HepG2 (cell line): ENCODE data around the gene COPZ1. TPM values are rescaled to one million over a fixed set of nuclear protein-coding genes. Genes with fewer than 3 reads are reported as not detected.

Experiments
- EP300 ChIP-seq, 3 experiments: sonication (generic) in 1 of 3; formaldehyde crosslinking in 1 of 3; IDR thresholded peaks; 2 replicates each; pipeline versions ENCODE4 v1.5.1 to v1.6.1; 2011 to 2020; ENCODE audit warnings: low read depth in 2 of 3, low read length in 2 of 3, borderline replicate concordance in 1 of 3, improper control_type of control experiment in 1 of 3, mild to moderate bottlenecking in 1 of 3, missing genetic modification reagents in 1 of 3, moderate library complexity in 1 of 3
- KDM2A ChIP-seq: sonication (generic); formaldehyde crosslinking; IDR thresholded peaks from 2 replicates; pipeline ENCODE4 v1.4.0; 2020; ENCODE audit warnings: low read depth, missing genetic modification reagents, borderline replicate concordance
- KLF13 ChIP-seq: sonication (generic); formaldehyde crosslinking; IDR thresholded peaks from 2 replicates; pipeline ENCODE4 v1.4.0; 2020; ENCODE audit warnings: mild to moderate bottlenecking, missing genetic modification reagents
- REPIN1 ChIP-seq: sonication (generic); formaldehyde crosslinking; IDR thresholded peaks from 2 replicates; pipeline ENCODE4 v1.8.0; 2022; ENCODE audit warnings: missing genetic modification reagents, low read depth, mild to moderate bottlenecking, borderline replicate concordance
- ZNF224 ChIP-seq: sonication (generic); formaldehyde crosslinking; IDR thresholded peaks from 2 replicates; pipeline ENCODE4 v1.5.0; 2020; ENCODE audit warnings: mild to moderate bottlenecking, missing genetic modification reagents
- ZNF616 ChIP-seq: sonication (generic); formaldehyde crosslinking; IDR thresholded peaks from 2 replicates; pipeline ENCODE4 v1.5.0; 2020; ENCODE audit warnings: low read depth, mild to moderate bottlenecking, missing genetic modification reagents
- ZNF709 ChIP-seq: sonication (generic); formaldehyde crosslinking; IDR thresholded peaks from 2 replicates; pipeline ENCODE4 v1.5.0; 2020; ENCODE audit warnings: mild to moderate bottlenecking, missing genetic modification reagents
- ZNF777 ChIP-seq: sonication (generic); formaldehyde crosslinking; IDR thresholded peaks from 2 replicates; pipeline ENCODE4 v1.4.0; 2020; ENCODE audit warnings: missing genetic modification reagents
- polyA plus RNA-seq, 8 experiments: library from polyadenylated mRNA; depleted of rRNA in 3 of 8; stranded (reverse) in 7 of 8; unstranded in 1 of 8; fragments of >200 nt; fragmentation: Illumina TruSeq in 4 of 8; extraction: Trizol in 4 of 8; gene quantifications; 2 replicates each; pipeline versions ENCODE4 v1.2.1 to v1.2.3, GENCODE V29; 2011 to 2016; ENCODE audit warnings: low read depth in 4 of 8, missing spikeins in 1 of 8, mixed read lengths in 1 of 8; ENCODE audit not compliant: insufficient read depth in 1 of 8
- total RNA-seq, 5 experiments: library from RNA; depleted of rRNA; stranded (reverse); fragments of >200 nt; fragmentation: Illumina TruSeq; extraction: Trizol; gene quantifications; 2 replicates each; pipeline ENCODE4 v1.2.3, GENCODE V29; 2016; ENCODE audit warnings: low read depth in 1 of 5
- TF ChIP-seq, protein P1 (sequence below): conservative IDR thresholded peaks from 2 replicates; pipeline ENCODE4 v1.6.1; 2018; ENCODE audit warnings: missing genetic modification reagents
- TF ChIP-seq, protein P2 (sequence below): sonication (generic); formaldehyde crosslinking; IDR thresholded peaks from 2 replicates; pipeline ENCODE4 v1.4.0; 2020; ENCODE audit warnings: missing genetic modification reagents, mild to moderate bottlenecking, borderline replicate concordance
- TF ChIP-seq, protein P3 (sequence below): sonication (generic); formaldehyde crosslinking; IDR thresholded peaks from 2 replicates; pipeline ENCODE4 v1.4.0; 2020; ENCODE audit warnings: missing genetic modification reagents
- TF ChIP-seq, protein P4 (sequence below): sonication (generic); formaldehyde crosslinking; IDR thresholded peaks from 2 replicates; pipeline ENCODE4 v1.4.0; 2020; ENCODE audit warnings: missing genetic modification reagents, borderline replicate concordance

COPZ1 gene
- total and polyA plus RNA-seq, 2 of the 13 experiments (the other 11 are each of a cell fraction or from before 2014, with no cell fraction given): 125 to 184 TPM

DNA sequence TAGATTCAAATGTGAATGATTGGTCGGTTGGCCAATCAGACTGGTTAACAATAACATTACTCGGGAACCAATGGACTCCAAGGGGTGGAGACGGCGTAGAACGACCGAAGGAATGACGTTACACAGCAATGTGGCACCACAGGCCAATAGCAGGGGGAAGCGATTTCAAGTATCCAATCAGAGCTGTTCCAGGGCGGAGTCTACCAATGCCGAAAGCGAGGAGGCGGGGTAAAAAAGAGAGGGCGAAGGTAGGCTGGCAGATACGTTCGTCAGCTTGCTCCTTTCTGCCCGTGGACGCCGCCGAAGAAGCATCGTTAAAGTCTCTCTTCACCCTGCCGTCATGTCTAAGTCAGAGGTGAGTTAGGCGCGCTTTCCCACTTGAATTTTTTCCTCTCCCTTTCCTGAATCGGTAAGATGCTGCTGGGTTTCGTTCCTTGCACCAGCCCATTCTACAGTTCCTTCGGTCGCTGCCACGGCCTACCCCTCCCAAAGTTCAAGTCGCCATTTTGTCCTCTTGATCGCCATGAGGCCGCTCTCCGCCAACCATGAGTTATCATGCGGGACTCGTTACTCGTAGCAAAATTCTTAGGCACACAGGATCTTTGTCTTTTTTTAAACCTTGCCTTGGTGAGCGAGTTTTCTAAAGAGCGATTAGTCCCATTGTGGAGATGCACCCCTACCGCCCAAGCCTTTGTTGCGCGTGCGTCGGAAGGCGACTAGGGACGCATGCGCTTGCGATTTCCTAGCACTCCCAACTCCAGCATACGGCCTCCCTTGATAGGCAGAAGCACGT, 44.3 kb upstream of the COPZ1 start, which contains the start of gene HNRNPA1 (continued):
- TF ChIP-seq, protein P1, sequence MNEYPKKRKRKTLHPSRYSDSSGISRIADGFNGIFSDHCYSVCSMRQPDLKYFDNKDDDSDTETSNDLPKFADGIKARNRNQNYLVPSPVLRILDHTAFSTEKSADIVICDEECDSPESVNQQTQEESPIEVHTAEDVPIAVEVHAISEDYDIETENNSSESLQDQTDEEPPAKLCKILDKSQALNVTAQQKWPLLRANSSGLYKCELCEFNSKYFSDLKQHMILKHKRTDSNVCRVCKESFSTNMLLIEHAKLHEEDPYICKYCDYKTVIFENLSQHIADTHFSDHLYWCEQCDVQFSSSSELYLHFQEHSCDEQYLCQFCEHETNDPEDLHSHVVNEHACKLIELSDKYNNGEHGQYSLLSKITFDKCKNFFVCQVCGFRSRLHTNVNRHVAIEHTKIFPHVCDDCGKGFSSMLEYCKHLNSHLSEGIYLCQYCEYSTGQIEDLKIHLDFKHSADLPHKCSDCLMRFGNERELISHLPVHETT: no peak
- TF ChIP-seq, protein P2, sequence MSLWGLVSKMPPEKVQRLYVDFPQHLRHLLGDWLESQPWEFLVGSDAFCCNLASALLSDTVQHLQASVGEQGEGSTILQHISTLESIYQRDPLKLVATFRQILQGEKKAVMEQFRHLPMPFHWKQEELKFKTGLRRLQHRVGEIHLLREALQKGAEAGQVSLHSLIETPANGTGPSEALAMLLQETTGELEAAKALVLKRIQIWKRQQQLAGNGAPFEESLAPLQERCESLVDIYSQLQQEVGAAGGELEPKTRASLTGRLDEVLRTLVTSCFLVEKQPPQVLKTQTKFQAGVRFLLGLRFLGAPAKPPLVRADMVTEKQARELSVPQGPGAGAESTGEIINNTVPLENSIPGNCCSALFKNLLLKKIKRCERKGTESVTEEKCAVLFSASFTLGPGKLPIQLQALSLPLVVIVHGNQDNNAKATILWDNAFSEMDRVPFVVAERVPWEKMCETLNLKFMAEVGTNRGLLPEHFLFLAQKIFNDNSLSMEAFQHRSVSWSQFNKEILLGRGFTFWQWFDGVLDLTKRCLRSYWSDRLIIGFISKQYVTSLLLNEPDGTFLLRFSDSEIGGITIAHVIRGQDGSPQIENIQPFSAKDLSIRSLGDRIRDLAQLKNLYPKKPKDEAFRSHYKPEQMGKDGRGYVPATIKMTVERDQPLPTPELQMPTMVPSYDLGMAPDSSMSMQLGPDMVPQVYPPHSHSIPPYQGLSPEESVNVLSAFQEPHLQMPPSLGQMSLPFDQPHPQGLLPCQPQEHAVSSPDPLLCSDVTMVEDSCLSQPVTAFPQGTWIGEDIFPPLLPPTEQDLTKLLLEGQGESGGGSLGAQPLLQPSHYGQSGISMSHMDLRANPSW: no peak
- TF ChIP-seq, protein P3, sequence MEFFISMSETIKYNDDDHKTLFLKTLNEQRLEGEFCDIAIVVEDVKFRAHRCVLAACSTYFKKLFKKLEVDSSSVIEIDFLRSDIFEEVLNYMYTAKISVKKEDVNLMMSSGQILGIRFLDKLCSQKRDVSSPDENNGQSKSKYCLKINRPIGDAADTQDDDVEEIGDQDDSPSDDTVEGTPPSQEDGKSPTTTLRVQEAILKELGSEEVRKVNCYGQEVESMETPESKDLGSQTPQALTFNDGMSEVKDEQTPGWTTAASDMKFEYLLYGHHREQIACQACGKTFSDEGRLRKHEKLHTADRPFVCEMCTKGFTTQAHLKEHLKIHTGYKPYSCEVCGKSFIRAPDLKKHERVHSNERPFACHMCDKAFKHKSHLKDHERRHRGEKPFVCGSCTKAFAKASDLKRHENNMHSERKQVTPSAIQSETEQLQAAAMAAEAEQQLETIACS: 0 out of 2 replicates have a peak, but pooled peaks have one; percentile 20
- peak; percentile 20; the same call in 1 of the 2 replicates for TF ChIP-seq ZNF224 (CRISPR knock-in tag)
- no peak for TF ChIP-seq KLF13
- no peak for TF ChIP-seq EP300 (IDR thresholded peaks at IDR 0.05; ENCODE audit: low read depth in 2 of 2, low read length in 2 of 2)
- TF ChIP-seq EP300 (CRISPR knock-in tag; IDR thresholded peaks at IDR 0.05; ENCODE audit: borderline replicate concordance): no peak
- 0 out of 2 replicates have a peak, but pooled peaks have one; percentile 46 for TF ChIP-seq KDM2A (CRISPR knock-in tag)
- TF ChIP-seq ZNF777 (CRISPR knock-in tag): peak; percentile 46; the same call in 1 of the 2 replicates
- TF ChIP-seq, protein P4, sequence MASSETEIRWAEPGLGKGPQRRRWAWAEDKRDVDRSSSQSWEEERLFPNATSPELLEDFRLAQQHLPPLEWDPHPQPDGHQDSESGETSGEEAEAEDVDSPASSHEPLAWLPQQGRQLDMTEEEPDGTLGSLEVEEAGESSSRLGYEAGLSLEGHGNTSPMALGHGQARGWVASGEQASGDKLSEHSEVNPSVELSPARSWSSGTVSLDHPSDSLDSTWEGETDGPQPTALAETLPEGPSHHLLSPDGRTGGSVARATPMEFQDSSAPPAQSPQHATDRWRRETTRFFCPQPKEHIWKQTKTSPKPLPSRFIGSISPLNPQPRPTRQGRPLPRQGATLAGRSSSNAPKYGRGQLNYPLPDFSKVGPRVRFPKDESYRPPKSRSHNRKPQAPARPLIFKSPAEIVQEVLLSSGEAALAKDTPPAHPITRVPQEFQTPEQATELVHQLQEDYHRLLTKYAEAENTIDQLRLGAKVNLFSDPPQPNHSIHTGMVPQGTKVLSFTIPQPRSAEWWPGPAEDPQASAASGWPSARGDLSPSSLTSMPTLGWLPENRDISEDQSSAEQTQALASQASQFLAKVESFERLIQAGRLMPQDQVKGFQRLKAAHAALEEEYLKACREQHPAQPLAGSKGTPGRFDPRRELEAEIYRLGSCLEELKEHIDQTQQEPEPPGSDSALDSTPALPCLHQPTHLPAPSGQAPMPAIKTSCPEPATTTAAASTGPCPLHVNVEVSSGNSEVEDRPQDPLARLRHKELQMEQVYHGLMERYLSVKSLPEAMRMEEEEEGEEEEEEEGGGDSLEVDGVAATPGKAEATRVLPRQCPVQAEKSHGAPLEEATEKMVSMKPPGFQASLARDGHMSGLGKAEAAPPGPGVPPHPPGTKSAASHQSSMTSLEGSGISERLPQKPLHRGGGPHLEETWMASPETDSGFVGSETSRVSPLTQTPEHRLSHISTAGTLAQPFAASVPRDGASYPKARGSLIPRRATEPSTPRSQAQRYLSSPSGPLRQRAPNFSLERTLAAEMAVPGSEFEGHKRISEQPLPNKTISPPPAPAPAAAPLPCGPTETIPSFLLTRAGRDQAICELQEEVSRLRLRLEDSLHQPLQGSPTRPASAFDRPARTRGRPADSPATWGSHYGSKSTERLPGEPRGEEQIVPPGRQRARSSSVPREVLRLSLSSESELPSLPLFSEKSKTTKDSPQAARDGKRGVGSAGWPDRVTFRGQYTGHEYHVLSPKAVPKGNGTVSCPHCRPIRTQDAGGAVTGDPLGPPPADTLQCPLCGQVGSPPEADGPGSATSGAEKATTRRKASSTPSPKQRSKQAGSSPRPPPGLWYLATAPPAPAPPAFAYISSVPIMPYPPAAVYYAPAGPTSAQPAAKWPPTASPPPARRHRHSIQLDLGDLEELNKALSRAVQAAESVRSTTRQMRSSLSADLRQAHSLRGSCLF (CRISPR knock-in tag): peak; percentile 89; the same call in 1 of the 2 replicates
- TF ChIP-seq REPIN1 (CRISPR knock-in tag): peak; percentile 49
- no peak for TF ChIP-seq ZNF616
- TF ChIP-seq ZNF709: no peak; the same call in 1 of the 2 replicates
